HG03575 (cell line): ENCODE measurements around the gene CAB39.

ENCODE experiments used
- ATAC-seq: cut with Tn5 transposase; IDR thresholded peaks from one replicate; pipeline ENCODE4 v1.9.1; 2021; ENCODE audit not compliant: unreplicated experiment, insufficient number of reproducible peaks, low FRiP score; ENCODE audit errors: extremely low read depth

The CAB39 gene

DNA sequence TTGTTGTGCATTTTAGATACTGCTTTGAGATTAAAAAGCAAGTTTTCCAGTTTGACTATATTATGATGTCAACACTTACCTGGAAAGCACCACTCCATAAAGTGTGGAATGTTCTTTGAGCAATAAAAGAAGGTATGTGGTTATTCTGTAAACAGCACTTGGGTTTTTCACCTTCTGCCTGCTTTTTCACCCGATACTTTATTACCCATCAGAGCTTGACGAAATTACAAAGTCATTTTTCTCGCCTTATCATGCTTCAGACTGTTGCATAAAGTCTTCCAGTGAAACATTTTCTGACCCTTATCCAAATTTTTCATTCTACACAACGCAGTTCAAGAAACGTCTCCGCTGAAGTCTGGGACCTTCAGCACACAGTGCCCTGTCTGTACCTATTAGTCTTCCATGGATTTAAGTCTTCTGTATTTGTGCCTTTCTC lies 25.2 kb downstream of the CAB39 start:
- no peak for ATAC-seq

DNA sequence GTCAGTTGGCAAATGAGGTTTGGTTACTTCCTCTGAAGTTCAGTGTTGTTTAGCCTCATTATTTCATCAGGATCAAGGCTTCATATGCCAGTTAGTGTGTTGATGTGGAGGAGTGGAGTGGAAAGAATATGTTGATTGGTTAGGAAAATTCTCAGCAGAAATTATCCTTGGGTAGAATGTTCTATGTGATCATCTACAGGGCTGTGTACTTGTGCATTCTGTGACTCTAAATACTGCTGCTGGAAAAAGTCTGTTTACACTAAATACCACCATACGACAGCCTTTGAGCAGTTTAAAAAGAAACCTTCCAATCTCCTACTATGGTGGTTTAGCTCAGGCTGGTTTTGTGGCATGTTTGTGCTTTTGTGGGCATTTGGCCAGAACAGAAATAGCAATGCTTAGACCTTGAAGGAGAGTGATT lies 25.8 kb downstream of the CAB39 start:
- ATAC-seq: no peak

DNA sequence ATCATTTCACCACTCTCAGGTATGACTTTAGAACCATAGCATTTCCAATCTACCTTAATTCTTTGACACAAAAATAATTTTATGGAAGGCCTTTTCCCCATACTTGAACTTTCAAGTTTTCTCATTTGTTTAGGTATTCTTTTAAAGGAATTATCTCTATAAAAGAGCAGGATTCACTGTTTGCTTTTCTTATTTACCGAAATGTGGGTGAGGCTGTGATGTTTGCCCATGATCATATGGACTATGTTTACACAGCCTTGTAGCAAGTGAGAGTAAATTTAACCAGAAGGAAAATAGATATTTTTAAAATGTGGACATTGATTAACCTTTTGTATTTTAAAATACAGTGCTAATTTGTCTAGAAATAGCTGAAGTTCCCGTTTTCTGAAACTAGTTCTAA lies 26.3 kb downstream of the CAB39 start:
- no peak for ATAC-seq

DNA sequence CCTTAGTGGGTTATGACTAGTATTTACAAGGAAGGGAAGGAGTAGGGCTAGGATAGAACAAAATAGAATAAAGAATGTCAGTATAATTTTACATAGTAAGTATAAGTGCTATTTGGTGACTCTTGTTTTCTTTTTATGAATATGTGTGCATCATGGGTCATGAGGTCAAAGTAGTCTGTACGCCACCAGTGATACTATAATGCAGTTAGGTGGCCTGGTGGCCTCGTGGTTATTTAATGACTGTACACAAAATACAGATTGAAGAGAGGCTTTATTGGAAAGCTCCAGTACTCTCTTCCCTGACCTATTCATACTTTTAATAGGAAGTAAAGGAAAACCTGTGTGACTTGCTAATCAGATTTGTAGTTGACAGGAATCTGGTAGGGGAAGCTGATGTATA lies 27.3 kb downstream of the CAB39 start:
- ATAC-seq: no peak

DNA sequence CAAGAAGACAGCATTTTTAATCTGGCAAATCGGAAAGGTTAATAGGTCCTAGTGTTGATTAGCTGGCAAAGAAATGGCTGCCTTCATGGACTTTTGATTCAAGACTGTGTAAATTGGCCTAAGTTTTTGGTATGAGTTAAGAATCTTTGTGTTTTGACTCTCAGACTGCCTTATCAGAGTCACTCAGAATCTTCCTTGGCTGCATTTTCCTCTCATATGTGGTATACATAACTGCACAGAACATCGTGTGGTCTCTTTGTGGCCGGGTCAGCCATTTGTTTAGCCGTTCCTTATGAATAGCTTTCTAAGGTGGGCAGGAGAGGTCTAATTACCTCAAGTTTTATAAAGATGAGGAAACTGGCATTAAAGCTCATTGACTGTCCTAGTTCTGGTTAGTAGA lies 30.1 kb downstream of the CAB39 start:
- no peak for ATAC-seq

DNA sequence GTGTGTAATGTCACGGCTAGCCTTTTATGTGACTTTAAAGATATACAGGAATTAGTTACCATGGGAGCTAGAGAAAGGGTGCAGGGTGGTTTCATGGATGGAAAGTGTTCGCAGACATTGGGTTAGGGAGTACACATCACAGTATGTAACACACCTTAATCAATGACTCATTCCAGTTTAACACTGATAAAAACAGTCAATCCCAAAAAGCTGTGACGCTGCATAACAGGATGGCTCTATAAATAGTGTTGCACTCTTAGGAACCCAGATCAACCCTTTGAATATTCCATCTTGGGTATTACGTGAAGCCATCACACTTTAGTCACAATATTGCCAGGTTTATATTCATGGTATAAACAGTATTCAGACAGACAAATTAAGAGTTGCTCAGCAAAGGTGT lies 33.6 kb downstream of the CAB39 start:
- no peak for ATAC-seq

DNA sequence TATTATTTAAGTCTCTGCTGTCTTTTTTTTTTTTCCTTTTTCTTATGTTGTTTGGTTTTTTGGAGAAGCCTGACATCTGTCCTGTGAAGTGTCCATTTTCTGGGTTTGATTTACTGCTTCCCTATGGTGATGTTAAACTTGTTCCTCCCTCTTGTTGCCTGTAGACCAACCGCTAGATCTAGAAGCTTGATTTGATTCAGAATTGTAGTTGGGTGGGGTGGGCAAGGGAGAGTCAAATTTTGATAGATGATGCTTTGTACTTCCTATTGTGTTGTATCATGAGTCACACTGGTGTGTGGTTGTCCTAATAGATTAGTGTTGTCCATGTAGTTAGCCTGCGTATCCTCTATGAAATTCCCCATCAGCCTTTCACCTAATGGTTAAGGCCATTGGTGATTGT lies 35.4 kb downstream of the CAB39 start:
- no peak for ATAC-seq

DNA sequence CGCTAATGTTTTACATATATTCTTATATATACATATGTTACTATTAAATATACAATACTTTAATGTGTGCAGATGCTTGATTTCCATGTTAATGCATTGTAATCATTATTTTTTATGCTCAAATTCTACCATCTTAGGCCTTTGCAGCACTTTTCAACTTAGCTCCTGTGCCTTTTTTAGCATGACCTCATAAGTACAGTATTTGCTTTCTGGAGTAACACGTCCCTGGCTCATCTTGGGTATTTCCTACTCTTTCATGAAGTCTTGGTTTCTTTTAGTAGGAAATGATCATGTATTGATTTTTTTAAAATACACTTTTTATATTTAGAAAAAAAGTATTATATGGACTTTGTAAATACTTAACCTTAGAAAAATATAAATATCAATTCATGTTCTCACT lies 36.5 kb downstream of the CAB39 start:
- ATAC-seq: no peak

DNA sequence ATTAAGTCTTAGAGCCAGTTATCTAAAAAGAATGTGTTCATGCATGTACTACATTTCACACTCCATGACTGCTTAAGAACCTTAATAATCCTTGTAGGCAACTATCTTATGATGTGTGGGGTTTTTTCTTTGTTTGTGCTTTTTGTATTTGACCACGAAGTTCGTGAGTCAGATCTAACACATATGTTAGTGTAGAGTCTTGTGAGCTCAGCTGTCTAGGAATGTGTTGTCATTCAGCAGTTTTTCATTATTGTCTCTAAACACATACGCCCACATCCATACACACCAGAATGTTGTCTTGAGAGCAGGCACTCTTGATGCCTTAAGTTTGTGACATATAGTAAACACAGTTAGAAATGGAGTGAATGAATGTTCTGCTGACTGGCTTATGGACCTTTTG lies 38.4 kb downstream of the CAB39 start:
- ATAC-seq: no peak

DNA sequence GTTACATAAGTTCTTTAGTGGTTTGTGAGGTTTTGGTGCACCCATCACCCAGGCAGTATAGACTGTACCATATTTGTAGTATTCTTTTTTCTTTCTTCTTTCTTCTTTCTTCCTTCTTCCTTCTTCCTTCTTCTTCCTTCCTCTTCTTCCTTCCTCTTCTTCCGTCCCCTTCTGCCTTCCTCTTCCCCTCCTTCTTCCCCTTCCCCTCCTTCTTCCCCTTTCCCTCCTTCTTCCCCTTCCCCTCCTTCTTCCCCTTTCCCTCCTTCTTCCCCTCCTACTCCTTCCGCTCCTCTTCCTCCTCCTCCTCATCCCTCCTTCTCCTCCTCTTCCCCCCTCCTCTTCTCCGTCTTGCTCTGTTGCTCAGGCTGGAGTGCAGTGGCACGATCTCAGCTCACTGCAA lies 41.6 kb downstream of the CAB39 start:
- ATAC-seq: no peak

DNA sequence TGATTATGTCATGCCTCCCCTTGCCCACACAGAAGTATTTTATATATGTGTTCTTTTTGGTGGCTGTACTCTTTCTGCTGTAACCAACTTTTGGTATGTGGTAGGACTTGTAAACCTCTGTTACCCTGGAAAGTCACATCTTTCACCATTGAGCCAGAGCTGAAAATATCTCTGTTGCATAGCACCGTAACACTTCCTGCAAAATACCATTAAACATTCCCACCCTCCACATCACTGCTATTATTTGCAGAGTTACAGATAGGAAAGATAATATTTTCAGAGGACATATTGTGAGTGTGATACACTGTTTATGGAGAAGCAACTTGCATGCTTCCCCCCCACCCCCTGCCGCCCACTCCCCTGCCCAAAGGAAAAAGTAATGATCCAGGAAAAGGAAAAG lies 44.8 kb downstream of the CAB39 start:
- ATAC-seq: no peak

DNA sequence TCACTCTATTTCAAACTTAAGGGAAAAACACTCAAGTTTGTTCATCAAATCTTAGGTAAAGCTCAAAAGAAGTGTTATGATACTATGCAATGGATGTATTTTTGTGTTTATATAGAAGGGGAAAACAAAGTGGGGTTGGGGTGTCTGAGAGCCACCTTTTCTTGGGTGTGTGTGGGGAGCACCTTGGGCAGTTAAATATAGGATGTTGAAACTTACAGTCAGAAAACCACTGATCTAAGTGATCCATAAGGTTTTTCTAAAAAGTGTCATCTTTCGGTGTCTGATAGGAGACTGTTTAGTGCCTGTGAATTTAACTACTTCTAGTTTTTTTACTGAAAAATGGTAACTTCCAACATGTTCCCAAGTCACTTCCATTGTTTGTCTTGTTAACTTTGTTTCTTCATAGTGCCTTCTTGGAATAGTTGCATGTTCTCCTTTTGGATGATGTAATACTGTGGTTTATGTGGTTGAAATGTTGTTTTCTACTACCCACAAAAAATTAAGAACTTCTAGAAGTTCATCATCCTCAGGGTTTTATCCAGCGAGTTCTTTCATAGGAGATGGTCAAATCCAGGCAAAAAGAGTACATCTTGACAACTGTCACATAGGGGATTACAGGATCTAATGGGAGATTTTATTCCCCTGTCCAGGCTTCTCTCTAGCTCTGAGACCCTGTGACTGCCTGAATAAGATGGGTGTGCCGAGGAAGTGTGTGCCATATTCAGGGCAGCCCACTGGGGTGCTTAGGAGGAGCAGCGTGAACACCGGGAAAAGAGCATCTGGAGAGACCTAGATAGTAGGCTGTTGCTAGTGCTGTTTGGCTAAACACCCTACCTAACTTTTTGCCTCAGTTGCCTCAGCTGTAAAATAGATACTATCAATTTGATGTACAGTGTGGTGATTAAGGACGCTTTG lies 46.2 kb downstream of the CAB39 start:
- no peak for ATAC-seq

DNA sequence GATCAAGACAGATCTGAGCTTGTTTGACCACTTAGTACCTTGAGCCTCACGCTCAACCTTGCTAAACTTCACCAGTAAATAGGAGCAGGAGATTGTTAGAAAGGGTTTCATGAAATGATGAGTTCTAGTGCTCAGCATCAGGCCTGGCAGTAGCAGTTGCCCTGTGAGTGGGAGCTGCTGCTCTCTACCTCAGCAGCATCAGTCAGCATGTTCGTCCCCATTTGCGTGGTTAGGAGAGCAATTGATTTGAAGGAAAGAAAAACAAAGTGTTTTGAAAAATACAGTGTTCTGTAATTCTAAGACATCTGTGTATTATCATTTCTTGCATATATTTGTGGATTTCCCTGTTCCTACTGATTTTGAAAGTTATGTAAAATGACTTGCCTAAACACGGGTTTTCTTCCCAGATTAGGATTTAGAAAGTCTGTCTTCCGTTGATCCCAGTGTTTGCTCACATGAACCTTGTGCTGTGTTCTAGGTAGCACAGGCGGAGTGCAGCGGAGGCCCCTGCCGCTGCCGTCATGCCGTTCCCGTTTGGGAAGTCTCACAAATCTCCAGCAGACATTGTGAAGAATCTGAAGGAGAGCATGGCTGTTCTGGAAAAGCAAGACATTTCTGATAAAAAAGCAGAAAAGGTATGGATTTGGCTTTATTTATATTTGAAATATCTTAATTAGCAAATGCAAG lies 47.0 kb downstream of the CAB39 start:
- no peak for ATAC-seq

DNA sequence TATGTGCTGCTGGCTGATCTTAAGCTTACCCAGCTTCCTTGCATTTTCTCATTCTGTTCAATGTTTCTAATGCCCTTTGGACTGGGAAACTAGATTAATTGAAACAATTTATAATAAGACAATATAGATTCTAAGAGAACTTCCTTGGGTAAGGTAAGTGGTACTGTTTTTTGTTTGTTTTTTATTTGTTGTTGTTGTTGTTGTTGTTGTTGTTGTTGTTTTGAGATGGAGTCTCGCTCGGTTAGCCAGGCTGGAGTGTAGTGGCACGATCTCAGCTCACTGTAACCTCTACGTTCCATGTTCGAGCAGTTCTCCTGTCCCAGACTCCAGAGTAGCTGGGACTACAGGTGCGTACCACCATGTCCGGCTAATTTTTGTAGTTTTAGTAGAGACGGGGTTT lies 49.1 kb downstream of the CAB39 start:
- ATAC-seq: no peak

DNA sequence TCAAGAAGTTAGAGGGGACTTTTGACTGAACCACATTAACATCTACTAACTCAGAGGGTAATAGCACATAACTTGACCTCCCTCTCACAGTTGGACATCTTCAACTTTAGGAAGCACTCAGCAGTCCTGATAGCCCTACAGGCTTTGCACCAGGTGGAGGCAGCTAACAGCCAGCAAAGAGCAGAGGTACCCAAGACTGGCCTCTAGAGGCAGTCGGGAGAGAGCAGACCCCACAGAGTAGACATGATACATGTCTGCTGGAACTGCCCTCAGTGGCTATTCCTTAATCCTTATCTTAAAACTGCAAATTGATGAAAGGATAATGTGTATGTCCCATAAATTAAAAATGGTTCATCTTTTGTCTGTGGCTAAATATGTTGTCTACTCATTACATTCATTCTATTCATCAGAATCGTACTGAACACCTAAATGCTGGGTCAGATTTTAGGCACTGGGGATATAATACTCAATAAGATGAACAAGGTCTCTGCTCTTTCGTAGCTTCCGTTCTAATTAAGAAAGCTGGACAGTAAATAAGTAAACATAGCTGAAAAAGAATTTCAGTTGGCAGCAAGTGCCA lies 49.8 kb downstream of the CAB39 start:
- ATAC-seq: no peak

DNA sequence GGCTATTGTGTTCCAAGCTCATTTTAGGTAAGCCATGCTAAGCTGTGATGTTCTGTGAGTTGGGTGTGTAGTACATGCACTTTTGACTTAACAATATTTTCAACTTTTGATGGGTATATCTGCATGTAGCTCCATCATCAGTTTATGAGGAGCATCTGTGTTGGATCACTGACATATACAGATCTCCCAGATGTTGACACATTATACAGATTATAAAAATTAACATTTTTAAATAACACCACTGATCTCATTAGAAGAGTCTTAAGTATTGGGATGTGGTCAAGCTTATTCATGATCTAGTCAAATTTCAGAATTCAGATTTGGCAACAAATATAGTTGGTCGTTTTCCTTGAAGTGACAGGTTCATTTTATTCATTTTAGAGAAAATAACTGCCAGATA lies 51.7 kb downstream of the CAB39 start:
- no peak for ATAC-seq

DNA sequence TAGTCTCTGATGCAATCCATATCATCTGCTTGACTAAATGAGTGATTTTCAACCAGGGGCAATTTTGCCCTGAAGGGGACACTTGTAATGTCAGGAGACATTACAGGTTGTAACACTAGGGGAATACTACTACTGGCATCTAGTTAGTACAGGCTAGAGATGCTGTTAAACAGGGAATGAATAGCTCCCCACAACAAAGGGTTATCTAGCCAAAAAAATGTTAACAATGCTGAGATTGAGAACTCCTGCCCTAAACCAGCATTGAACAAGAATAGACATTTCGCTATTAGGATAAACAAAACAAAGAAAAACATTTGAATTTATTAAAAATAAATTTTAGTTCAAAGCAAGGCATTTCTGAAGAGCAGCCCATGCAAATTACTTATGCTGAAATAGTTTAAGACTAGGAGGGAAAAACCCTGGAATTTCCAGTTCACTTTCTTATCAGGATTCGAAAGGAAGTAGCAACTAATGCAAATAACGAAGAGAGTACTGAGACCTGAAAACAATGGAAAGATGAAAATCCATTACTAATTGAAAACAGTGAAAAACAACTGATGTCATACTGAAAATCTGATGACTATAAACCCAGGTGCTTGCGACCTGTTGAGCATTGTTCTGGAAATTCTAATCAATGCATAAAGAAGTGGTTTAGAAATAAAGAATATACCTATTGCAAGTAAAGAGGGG lies 53.1 kb downstream of the CAB39 start:
- no peak for ATAC-seq

DNA sequence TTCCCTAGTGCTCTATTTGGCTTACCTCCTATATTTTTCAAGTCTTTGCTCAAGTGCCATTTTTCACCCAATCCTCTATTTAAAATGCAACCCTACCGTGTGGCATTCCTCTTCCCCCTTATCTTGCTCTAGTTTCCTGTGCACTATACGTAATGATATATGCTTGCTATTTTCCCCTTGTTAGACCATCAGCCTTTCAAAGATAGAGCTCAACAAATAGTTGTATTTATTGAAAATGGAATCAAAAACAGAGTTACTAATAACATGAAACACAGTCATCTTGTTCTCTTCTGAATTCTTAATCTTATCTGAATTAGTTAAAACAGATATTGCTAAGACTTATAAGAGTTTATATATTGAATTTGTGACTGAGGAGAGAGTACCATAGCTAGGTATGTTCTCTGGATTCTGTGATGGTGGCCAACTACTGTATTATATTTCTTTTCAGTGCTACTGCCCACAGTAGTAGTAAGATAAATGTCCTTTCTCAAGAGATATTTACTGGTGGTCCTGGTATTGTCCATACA lies 55.3 kb downstream of the CAB39 start:
- ATAC-seq: no peak

DNA sequence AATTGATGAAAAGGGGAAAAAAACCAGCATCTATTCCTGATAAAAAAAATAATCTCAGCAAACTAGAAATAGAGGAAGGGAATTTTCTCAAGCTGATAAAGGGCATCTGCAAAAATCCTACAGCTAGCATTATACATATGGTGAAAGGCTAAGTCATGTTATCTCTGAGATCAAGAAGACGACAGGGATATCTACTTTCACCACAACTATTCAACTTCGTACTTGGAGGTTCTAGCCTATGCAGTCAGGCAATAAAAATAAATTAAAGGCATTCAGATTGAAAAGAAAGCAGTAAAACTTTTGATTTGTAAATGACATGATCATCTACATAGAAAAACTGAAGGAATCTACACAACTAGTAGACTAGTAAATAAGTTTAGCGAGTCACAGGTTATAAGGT lies 58.2 kb downstream of the CAB39 start:
- no peak for ATAC-seq
